Motor neuron (in vitro differentiated cells): ENCODE data around the gene C12orf76. TPM values are rescaled to one million over a fixed set of nuclear protein-coding genes. Genes with fewer than 3 reads are reported as not detected.
A peak's percentile ranks its signal among the peaks of the same experiment; 100 is the strongest.
"Not testable (repeated sequence)": the region's sequence is repeated elsewhere in the genome, so short reads cannot be mapped to it uniquely, and the experiment has no call there.

ENCODE experiments used
- ATAC-seq, 8 experiments: fragments of 200-7000 bp; cut with Tn5 transposase; replicated peaks in 6 of 8; 2 replicates each; pipeline ENCODE4 v1.8.0; 2021; ENCODE audit warnings: mild to moderate bottlenecking in 8 of 8, moderate library complexity in 8 of 8
- H3K27ac ChIP-seq, 2 donors: fragments of 250-450 bp; sonication (Bioruptor Pico); 2 replicates each; pipeline ENCODE4 v1.9.0; 2021; ENCODE audit warnings: antibody characterized with exemption in 2 of 2, mild to moderate bottlenecking in 2 of 2, moderate library complexity in 1 of 2
- H3K4me1 ChIP-seq, 2 donors: fragments of 250-450 bp; sonication (Bioruptor Pico); replicated peaks in 1 of 2; 2 replicates each; pipeline ENCODE4 v1.6.1; 2021; ENCODE audit warnings: antibody characterized with exemption in 2 of 2, mild to moderate bottlenecking in 2 of 2, moderate library complexity in 1 of 2
- H3K4me3 ChIP-seq, 5 donors: fragments of 250-450 bp; sonication (Bioruptor Pico); 2 replicates each; pipeline ENCODE4 v1.9.0; 2021; ENCODE audit warnings: antibody characterized with exemption in 5 of 5, mild to moderate bottlenecking in 5 of 5, moderate library complexity in 4 of 5
- WGBS, 10 experiments: fragments of 450-650 bp; shearing (Covaris generic); methylation state at CpG; one replicate each; pipeline ENCODE4 v1.0.0; 2022; 5-methylcytosine and 5-hydroxymethylcytosine counted together
- in situ Hi-C, 9 experiments: fragments of 400-800 bp; cut with MboI; loops; one replicate each; pipeline ENCODE4 v1.15.0; 2021; ENCODE audit warnings: low sequenced_read_pairs in 9 of 9, low pct_unique_long_range_greater_than_20kb in 2 of 9; ENCODE audit not compliant: unreplicated experiment in 9 of 9
- total RNA-seq, 8 experiments: library from RNA; unstranded; fragments of 300-600 nt; gene quantifications; 2 replicates each; pipeline versions ENCODE4 v1.2.3 to v1.2.4, GENCODE V29; 2022

C12orf76 gene
- 10 to 100 TPM; 14.3 to 78.8 (median 43.8) TPM for total RNA-seq

- 2 to 40% (median 9%) methylated on average over 1 to 28 of the region's 47 CpGs for WGBS, 10 experiments
- Histone ChIP-seq H3K4me1 (peaks cover 11 to 13% of the 10 kb centered on the region in 2 donors), H3K27ac (peak within 1 kb of the TSS; percentile 58 to 77), H3K4me3 (peak within 1 kb of the TSS; percentile 62 to 93 (median 78))
- in situ Hi-C loops, result no loop called here
- peak; percentile 99 to 100 (median 100) for ATAC-seq
These were observed at the start of gene C12orf76 for GRCh38 chr12:110048242-110049027. Gene C12orf76 (minus strand): TSS chr12:110048522. CDS start chr12:110048495, 27 bp downstream.

GRCh38 chr12:110093631-110094311 lies 45.4 kb upstream of the C12orf76 start:
- in situ Hi-C loops, result loop anchor here in 2 of 9 experiments (25.0 kb wide), 1 partner anchor 344 kb away; no protein-coding TSS in a partner anchor

GRCh38 chr12:110091136-110091711 lies 42.9 kb upstream of the C12orf76 start:
- Histone ChIP-seq H3K4me1 (no peaks in the 10 kb centered on the region), H3K4me3 (no peak overlapping the region), H3K27ac (no peak overlapping the region)
- no peak for ATAC-seq
- WGBS, 10 experiments, result 40 to 100% (median 64%) methylated on average over 1 to 3 of the region's 3 CpGs; no CpG with 5 or more reads in 2 of the 10 experiments
- in situ Hi-C loops, result loop anchor here in 2 of 9 experiments (25.0 kb wide), 1 partner anchor 346 kb away; no protein-coding TSS in a partner anchor

More at GRCh38 chr12:110093631-110094311, 45.4 kb upstream of the C12orf76 start:
- no peaks in the 10 kb centered on the region for H3K4me1 ChIP-seq
- WGBS, 10 experiments, result 11 to 100% (median 78%) methylated on average over 1 to 6 of the region's 7 CpGs; no CpG with 5 or more reads in 1 of the 10 experiments
- ATAC-seq, result no peak
- no peak overlapping the region for H3K27ac ChIP-seq
- H3K4me3 ChIP-seq, result no peak overlapping the region

GRCh38 chr12:110090266-110091135 lies 42.2 kb upstream of the C12orf76 start:
- in situ Hi-C loops, result loop anchor here in 2 of 9 experiments (25.0 kb wide), 1 partner anchor 347 kb away; no protein-coding TSS in a partner anchor
- no peak for ATAC-seq

GRCh38 chr12:110088936-110089335 lies 40.6 kb upstream of the C12orf76 start:
- no peak for ATAC-seq
- 70 to 94% (median 81%) methylated on average over 1 to 5 of the region's 5 CpGs; no CpG with 5 or more reads in 2 of the 10 experiments for WGBS, 10 experiments
- Histone ChIP-seq H3K27ac (no peak overlapping the region), H3K4me1 (no peaks in the 10 kb centered on the region), H3K4me3 (no peak overlapping the region)
- in situ Hi-C loops, result loop anchor here in 2 of 9 experiments (25.0 kb wide), 1 partner anchor 348 kb away; no protein-coding TSS in a partner anchor

More at GRCh38 chr12:110090266-110091135, 42.2 kb upstream of the C12orf76 start:
- Histone ChIP-seq H3K27ac (no peak overlapping the region), H3K4me1 (no peaks in the 10 kb centered on the region), H3K4me3 (no peak overlapping the region)
- 0 to 82% (median 44%) methylated on average over 1 to 7 of the region's 8 CpGs; no CpG with 5 or more reads in 2 of the 10 experiments for WGBS, 10 experiments

- not testable (repeated sequence) for H3K27ac ChIP-seq, H3K4me3 ChIP-seq, H3K4me1 ChIP-seq, ATAC-seq
- 40 to 100% (median 97%) methylated on average over 1 to 6 of the region's 6 CpGs; no CpG with 5 or more reads in 1 of the 10 experiments for WGBS, 10 experiments
- in situ Hi-C loops, result loop anchor here in 2 of 9 experiments (25.0 kb wide), 1 partner anchor 349 kb away; no protein-coding TSS in a partner anchor
These were observed 39.9 kb upstream of the C12orf76 start for GRCh38 chr12:110088216-110088615.

GRCh38 chr12:110084314-110085015 lies 36.1 kb upstream of the C12orf76 start:
- ATAC-seq, result peak in 3 of 8 experiments; percentile 49 to 89 (median 89)
- WGBS, 10 experiments, result 0 to 93% (median 58%) methylated on average over 3 to 4 of the region's 4 CpGs; no CpG with 5 or more reads in 2 of the 10 experiments
- Histone ChIP-seq H3K4me3 (no peak overlapping the region), H3K27ac (no peak overlapping the region), H3K4me1 (no peaks in the 10 kb centered on the region)
- in situ Hi-C loops, result loop anchor here in 2 of 9 experiments (25.0 kb wide), 1 partner anchor 353 kb away; no protein-coding TSS in a partner anchor

- Histone ChIP-seq H3K4me1 (no peaks in the 10 kb centered on the region), H3K4me3 (no peak overlapping the region), H3K27ac (no peak overlapping the region)
- in situ Hi-C loops, result loop anchor here in 2 of 9 experiments (25.0 kb wide), 1 partner anchor 357 kb away; no protein-coding TSS in a partner anchor
- 26 to 83% (median 81%) methylated on average over 2 to 7 of the region's 7 CpGs; no CpG with 5 or more reads in 5 of the 10 experiments for WGBS, 10 experiments
- peak in 1 of 8 experiments; percentile 41 for ATAC-seq
These were observed 32.1 kb upstream of the C12orf76 start for GRCh38 chr12:110080410-110080809.

GRCh38 chr12:110079477-110080400 lies 31.4 kb upstream of the C12orf76 start:
- H3K27ac ChIP-seq, result no peak overlapping the region
- H3K4me1 ChIP-seq, result no peaks in the 10 kb centered on the region
- in situ Hi-C loops, result loop anchor here in 2 of 9 experiments (25.0 kb wide), 1 partner anchor 358 kb away; no protein-coding TSS in a partner anchor
- no peak overlapping the region for H3K4me3 ChIP-seq
- 54 to 88% (median 80%) methylated on average over 1 to 8 of the region's 24 CpGs; no CpG with 5 or more reads in 1 of the 10 experiments for WGBS, 10 experiments
- ATAC-seq, result peak in 2 of 8 experiments; percentile 38 to 74

GRCh38 chr12:110077800-110078199 lies 29.5 kb upstream of the C12orf76 start:
- peaks cover 6 to 13% of the 10 kb centered on the region in 2 donors for H3K4me1 ChIP-seq
- 50 to 100% (median 66%) methylated on average over 1 to 4 of the region's 4 CpGs; no CpG with 5 or more reads in 1 of the 10 experiments for WGBS, 10 experiments
- ATAC-seq, result peak in 3 of 8 experiments; percentile 13 to 81 (median 14)
- H3K4me3 ChIP-seq, result no peak overlapping the region
- in situ Hi-C loops, result loop anchor here in 2 of 9 experiments (25.0 kb wide), 1 partner anchor 360 kb away; no protein-coding TSS in a partner anchor
- H3K27ac ChIP-seq, result no peak overlapping the region
